HepG2 (cell line): ENCODE data around the gene NAMPT. TPM values are rescaled to one million over a fixed set of nuclear protein-coding genes. Genes with fewer than 3 reads are reported as not detected.

ENCODE experiments used
- ATAC-seq: fragments of 200-7000 bp; cut with Tn5 transposase; 3 replicates; pipeline ENCODE4 v1.9.1; 2020; ENCODE audit warnings: mild to moderate bottlenecking, moderate library complexity
- BruUV-seq: library from RNA; stranded (reverse); fragments of 400-500 nt; replicated peaks from 2 replicates; lab custom pipeline; 2021; lab: Mats Ljungman, UMichigan
- CTCF ChIA-PET: fragments of 300-600 bp; formaldehyde crosslinking; extraction: SDS; loops from one replicate; lab custom pipeline; 2021; ENCODE audit warnings: low total read pairs, inconsistent platforms, low intra/inter-chr PET ratio; lab: Yijun Ruan, JAX
- POLR2A ChIA-PET: fragments of 350-600 bp; sonication (Branson Sonifier 250); formaldehyde crosslinking; loops from one replicate; lab custom pipeline; 2020; ENCODE audit warnings: antibody characterized with exemption, inconsistent platforms; lab: Yijun Ruan, JAX
- DNase-seq: peaks from one replicate; pipeline ENCODE4 v3.0.0-alpha.2; 2015; ENCODE audit warnings: low spot score
- FAIRE-seq: peaks from 3 replicates; lab custom pipeline; 2011; peaks lifted over from hg19 to GRCh38; lab: Jason Lieb, UNC
- H2AFZ ChIP-seq: one replicate; pipeline ENCODE4 v1.6.1; 2011; ENCODE audit warnings: low read length, inconsistent platforms
- H3K27ac ChIP-seq: fragments of 300-600 bp; 3 replicates; pipeline ENCODE4 v1.8.0; 2011; ENCODE audit warnings: mixed run types, mild to moderate bottlenecking, mixed read lengths, low read length, inconsistent platforms; ENCODE audit not compliant: insufficient read depth; ENCODE audit errors: extremely low read length
- H3K27me3 ChIP-seq, 2 experiments: fragments of 200-600 bp in 1 of 2; 2 replicates in 1 of 2; 3 replicates in 1 of 2; pipeline versions ENCODE4 v1.6.0 to v1.8.0; 2011; ENCODE audit warnings: low read length in 2 of 2, mild to moderate bottlenecking in 2 of 2, moderate library complexity in 2 of 2, inconsistent platforms in 1 of 2; ENCODE audit not compliant: insufficient read depth in 2 of 2, control insufficient read depth in 1 of 2
- H3K36me3 ChIP-seq, 2 experiments: fragments of 200-600 bp in 1 of 2; replicated peaks in 1 of 2; 2 replicates in 1 of 2; 3 replicates in 1 of 2; pipeline versions ENCODE4 v1.5.1 to v1.8.0; 2011; ENCODE audit warnings: low read length in 2 of 2, inconsistent platforms in 1 of 2; ENCODE audit not compliant: insufficient read depth in 2 of 2, control insufficient read depth in 1 of 2
- H3K4me1 ChIP-seq: 2 replicates; pipeline ENCODE4 v1.5.1; 2012; ENCODE audit warnings: low read length, inconsistent platforms; ENCODE audit not compliant: insufficient read depth
- H3K4me2 ChIP-seq: 2 replicates; pipeline ENCODE4 v1.6.0; 2011; ENCODE audit warnings: low read depth, low read length, inconsistent platforms
- H3K4me3 ChIP-seq, 3 experiments: fragments of 200-600 bp in 1 of 3; sonication (generic), shearing (Covaris generic) in 1 of 3; replicated peaks in 1 of 3; 2 replicates each; pipeline ENCODE4 v1.5.1; 2011 to 2016; ENCODE audit warnings: low read length in 3 of 3, inconsistent platforms in 2 of 3, low read depth in 2 of 3, mild to moderate bottlenecking in 2 of 3, control low read depth in 1 of 3, mixed read lengths in 1 of 3; ENCODE audit not compliant: insufficient read depth in 1 of 3
- H3K79me2 ChIP-seq: one replicate; pipeline ENCODE4 v1.6.1; 2011; ENCODE audit warnings: low read length, inconsistent platforms; ENCODE audit not compliant: insufficient read depth
- H3K9ac ChIP-seq: 2 replicates; pipeline ENCODE4 v1.6.0; 2011; ENCODE audit warnings: mild to moderate bottlenecking, low read depth, low read length, inconsistent platforms; ENCODE audit not compliant: insufficient read depth
- H3K9me3 ChIP-seq: 2 replicates; pipeline ENCODE4 v1.5.1; 2012; ENCODE audit warnings: mild to moderate bottlenecking, low read length
- H4K20me1 ChIP-seq: 2 replicates; pipeline ENCODE4 v1.6.0; 2011; ENCODE audit warnings: inconsistent platforms, mild to moderate bottlenecking, low read length, moderate library complexity; ENCODE audit not compliant: insufficient read depth
- ATF5 ChIP-seq: sonication (generic); formaldehyde crosslinking; IDR thresholded peaks from 2 replicates; pipeline ENCODE4 v1.4.0; 2020; ENCODE audit warnings: mild to moderate bottlenecking, low read depth, missing genetic modification reagents
- BHLHE40 ChIP-seq: IDR thresholded peaks from 2 replicates; pipeline ENCODE4 v1.6.1; 2011; ENCODE audit warnings: low read length, improper control_type of control experiment
- CCDC6 ChIP-seq: sonication (generic); formaldehyde crosslinking; IDR thresholded peaks from 2 replicates; pipeline ENCODE4 v1.8.1; 2022; ENCODE audit warnings: mild to moderate bottlenecking, missing genetic modification reagents, moderate library complexity
- CREB1 ChIP-seq, 2 experiments: fragments of 450-650 bp in 1 of 2; IDR thresholded peaks; 2 replicates each; pipeline ENCODE4 v1.6.1; 2016 to 2017; ENCODE audit warnings: control low read depth in 1 of 2, mild to moderate bottlenecking in 1 of 2, missing compliant biosample characterization in 1 of 2, missing genetic modification characterization in 1 of 2
- DRAP1 ChIP-seq: IDR thresholded peaks from 2 replicates; pipeline ENCODE4 v1.6.1; 2016; ENCODE audit warnings: missing genetic modification reagents, missing compliant biosample characterization
- MED8 ChIP-seq: sonication (generic); formaldehyde crosslinking; IDR thresholded peaks from 2 replicates; pipeline ENCODE4 v1.8.1; 2023; ENCODE audit warnings: mild to moderate bottlenecking, missing genetic modification reagents; ENCODE audit not compliant: insufficient replicate concordance
- NCOR1 ChIP-seq: fragments of 200-600 bp; sonication (generic); IDR thresholded peaks from 2 replicates; pipeline ENCODE4 v1.7.0; 2017; ENCODE audit warnings: antibody characterized with exemption, low read length, borderline replicate concordance
- PPARG ChIP-seq: conservative IDR thresholded peaks from 2 replicates; pipeline ENCODE4 v1.6.1; 2016; ENCODE audit warnings: missing biosample characterization, missing genetic modification reagents
- TBP ChIP-seq: sonication (generic); formaldehyde crosslinking; IDR thresholded peaks from 2 replicates; pipeline ENCODE4 v1.5.0; 2020; ENCODE audit warnings: missing genetic modification reagents
- WIZ ChIP-seq: sonication (generic); formaldehyde crosslinking; IDR thresholded peaks from 2 replicates; pipeline ENCODE4 v1.5.1; 2020; ENCODE audit warnings: mild to moderate bottlenecking, missing genetic modification reagents
- ZNF280B ChIP-seq: sonication (generic); formaldehyde crosslinking; IDR thresholded peaks from 2 replicates; pipeline ENCODE4 v1.5.0; 2020; ENCODE audit warnings: missing genetic modification reagents, mild to moderate bottlenecking, borderline replicate concordance
- ZNF331 ChIP-seq: sonication (generic); formaldehyde crosslinking; IDR thresholded peaks from 2 replicates; pipeline ENCODE4 v1.4.0; 2020; ENCODE audit warnings: missing genetic modification reagents
- ZNF777 ChIP-seq: sonication (generic); formaldehyde crosslinking; IDR thresholded peaks from 2 replicates; pipeline ENCODE4 v1.4.0; 2020; ENCODE audit warnings: missing genetic modification reagents
- ZNF878 ChIP-seq: sonication (generic); formaldehyde crosslinking; IDR thresholded peaks from 2 replicates; pipeline ENCODE4 v1.8.1; 2023; ENCODE audit warnings: mild to moderate bottlenecking, missing genetic modification reagents, moderate library complexity
- WGBS: methylation state at CpG from one replicate; pipeline ENCODE4 v1.1.6; 2017; ENCODE audit warnings: low lambda C conversion rate; 5-methylcytosine and 5-hydroxymethylcytosine counted together
- in situ Hi-C: cut with HindIII; loops from 2 replicates; pipeline ENCODE4 v1.10.0; 2017; ENCODE audit warnings: low pct_unique_long_range_greater_than_20kb; ENCODE audit not compliant: extremely low pct_ligation_motif_present
- intact Hi-C: fragments of 100-400 bp; cut with micrococcal nuclease; formaldehyde crosslinking; loops from one replicate; pipeline ENCODE4 v1.10.0; 2022; ENCODE audit not compliant: unreplicated experiment
- polyA plus RNA-seq, 8 experiments: library from polyadenylated mRNA; depleted of rRNA in 3 of 8; stranded (reverse) in 7 of 8; unstranded in 1 of 8; fragments of >200 nt; fragmentation: Illumina TruSeq in 4 of 8; extraction: Trizol in 4 of 8; gene quantifications; 2 replicates each; pipeline versions ENCODE4 v1.2.1 to v1.2.3, GENCODE V29; 2011 to 2016; ENCODE audit warnings: low read depth in 4 of 8, missing spikeins in 1 of 8, mixed read lengths in 1 of 8; ENCODE audit not compliant: insufficient read depth in 1 of 8
- total RNA-seq, 5 experiments: library from RNA; depleted of rRNA; stranded (reverse); fragments of >200 nt; fragmentation: Illumina TruSeq; extraction: Trizol; gene quantifications; 2 replicates each; pipeline ENCODE4 v1.2.3, GENCODE V29; 2016; ENCODE audit warnings: low read depth in 1 of 5

The NAMPT gene
- total and polyA plus RNA-seq, 2 of the 13 experiments (the other 11 are each of a cell fraction or from before 2014, with no cell fraction given) = 15.8 to 67.7 TPM

- in situ Hi-C loops = no loop called here
- H3K27ac ChIP-seq = no peak overlapping the region
- H3K4me2 ChIP-seq = no peak overlapping the region
- H3K9me3 ChIP-seq = no peaks in the 10 kb centered on the region
- H3K36me3 ChIP-seq = no peaks in the 10 kb centered on the region
- H3K4me3 ChIP-seq = no peak overlapping the region
- H4K20me1 ChIP-seq = no peaks in the 10 kb centered on the region
- no peak overlapping the region for H3K9ac ChIP-seq
- TF ChIP-seq MED8 (CRISPR knock-in tag) (no peak), CREB1 (IDR thresholded peaks at IDR 0.05) (no peak), CREB1 (CRISPR knock-in tag; IDR thresholded peaks at IDR 0.05) (no peak), ZNF878 (CRISPR knock-in tag) (no peak), PPARG (CRISPR knock-in tag) (no peak), BHLHE40 (no peak)
- no peaks in the 10 kb centered on the region; a peak in 1 of 5 replicates for H3K27me3 ChIP-seq
- no peak for DNase-seq
- no peak for FAIRE-seq
- H2AFZ ChIP-seq = no peak overlapping the region
- intact Hi-C loops = no loop called here
- H3K4me1 ChIP-seq = peaks cover 32% of the 10 kb centered on the region
- CTCF ChIA-PET = no interaction called here
- 0% methylated on average over 1 of the region's 1 CpG for whole genome bisulfite sequencing
- BruUV-seq = no TSS peak
- no peak for ATAC-seq
- POLR2A ChIA-PET = no interaction called here
- H3K79me2 ChIP-seq = no peaks in the 10 kb centered on the region
Measured at GRCh38 chr7:106329408-106329807, 44.6 kb upstream of the NAMPT start.

GRCh38 chr7:106327538-106328481, 43.0 kb upstream of the NAMPT start:
- POLR2A ChIA-PET = interaction anchor here (1.7 kb wide), 1 partner anchor 43 kb away, joined by 8 read pairs; the partner anchor contains the start of gene NAMPT
- in situ Hi-C loops = no loop called here
- ATAC-seq = peak; percentile 93
- TF ChIP-seq TBP = no peak
- TF ChIP-seq ATF5 (CRISPR knock-in tag) = no peak
- TF ChIP-seq ZNF777 (CRISPR knock-in tag) = no peak
- TF ChIP-seq WIZ = no peak
- no peak for TF ChIP-seq ZNF280B (CRISPR knock-in tag)
- no peak for TF ChIP-seq DRAP1 (CRISPR knock-in tag)
- peak; percentile 44; the same call in 1 of the 2 replicates for TF ChIP-seq ZNF331 (CRISPR knock-in tag)
- no peak for TF ChIP-seq CCDC6 (CRISPR knock-in tag)
- no peak for TF ChIP-seq NCOR1

More at GRCh38 chr7:106327538-106328481, 43.0 kb upstream of the NAMPT start:
- FAIRE-seq = peak; percentile 4
- Histone ChIP-seq H3K36me3 (no peaks in the 10 kb centered on the region), H3K4me3 (peak overlapping the region; percentile 38 to 63 (median 56)), H3K27me3 (no peaks in the 10 kb centered on the region; a peak in 1 of 5 replicates), H3K4me2 (peak overlapping the region; percentile 91), H3K79me2 (no peaks in the 10 kb centered on the region), H3K27ac (peak overlapping the region; percentile 81), H2AFZ (peak overlapping the region; percentile 77), H3K9me3 (no peaks in the 10 kb centered on the region), H3K4me1 (peaks cover 32% of the 10 kb centered on the region), H3K9ac (peak overlapping the region; percentile 31), H4K20me1 (no peaks in the 10 kb centered on the region)
- BruUV-seq = no TSS peak
- CTCF ChIA-PET = no interaction called here
- intact Hi-C loops = loop anchor here (2.0 kb wide), 1 partner anchor 43 kb away; the partner anchor contains the start of gene NAMPT
- peak; percentile 44 for DNase-seq
- WGBS = 10% methylated on average over 11 of the region's 11 CpGs
